Liver (tissue), 9 donors: ENCODE data around the gene ADRA1B. TPM values are rescaled to one million over a fixed set of nuclear protein-coding genes. Genes with fewer than 3 reads are reported as not detected.

Experiments
- DNase-seq: peaks from one replicate; pipeline ENCODE4 v3.0.0-alpha.2; 2017; ENCODE audit warnings: low spot score
- H3K27ac ChIP-seq, 2 donors: one replicate each; pipeline ENCODE4 v1.7.0; 2013; ENCODE audit warnings: inconsistent platforms in 2 of 2, low read length in 2 of 2, control low read depth in 1 of 2, low read depth in 1 of 2, mild to moderate bottlenecking in 1 of 2
- H3K27me3 ChIP-seq, 4 donors: one replicate each; pipeline versions ENCODE4 v1.6.1 to v1.7.0; 2013; ENCODE audit warnings: low read length in 3 of 4, inconsistent platforms in 1 of 4, mild to moderate bottlenecking in 1 of 4, moderate library complexity in 1 of 4; ENCODE audit not compliant: control insufficient read depth in 4 of 4, insufficient read depth in 4 of 4
- H3K36me3 ChIP-seq, 4 donors: one replicate each; pipeline versions ENCODE4 v1.6.1 to v1.7.0; 2013; ENCODE audit warnings: low read length in 3 of 4, mild to moderate bottlenecking in 3 of 4, low read depth in 1 of 4, moderate library complexity in 1 of 4; ENCODE audit not compliant: control insufficient read depth in 4 of 4, insufficient read depth in 3 of 4
- H3K4me1 ChIP-seq, 4 donors: one replicate each; pipeline versions ENCODE4 v1.6.1 to v1.7.0; 2013; ENCODE audit warnings: low read length in 3 of 4, mild to moderate bottlenecking in 3 of 4, moderate library complexity in 1 of 4; ENCODE audit not compliant: control insufficient read depth in 4 of 4, insufficient read depth in 4 of 4
- H3K4me3 ChIP-seq, 3 donors: one replicate each; pipeline versions ENCODE4 v1.6.1 to v1.7.0; 2013; ENCODE audit warnings: low read length in 3 of 3, control low read depth in 1 of 3, low read depth in 1 of 3, mild to moderate bottlenecking in 1 of 3
- H3K9ac ChIP-seq, 2 donors: one replicate each; pipeline ENCODE4 v1.7.0; 2013; ENCODE audit warnings: low read length in 2 of 2, mild to moderate bottlenecking in 2 of 2, moderate library complexity in 2 of 2, control low read depth in 1 of 2, low read depth in 1 of 2
- H3K9me3 ChIP-seq, 4 donors: one replicate each; pipeline versions ENCODE4 v1.6.1 to v1.7.0; 2013; ENCODE audit warnings: low read length in 3 of 4; ENCODE audit not compliant: control insufficient read depth in 4 of 4
- EGR1 ChIP-seq, 2 donors: IDR thresholded peaks; 2 replicates each; pipeline ENCODE4 v1.6.1; 2016 to 2018; ENCODE audit warnings: antibody characterized with exemption in 2 of 2, low read depth in 2 of 2
- GABPA ChIP-seq, 2 donors: IDR thresholded peaks in 1 of 2; conservative IDR thresholded peaks in 1 of 2; 2 replicates each; pipeline ENCODE4 v1.6.1; 2016; ENCODE audit warnings: antibody characterized with exemption in 2 of 2, mild to moderate bottlenecking in 1 of 2, moderate library complexity in 1 of 2
- HNF4A ChIP-seq, 2 donors: conservative IDR thresholded peaks; 2 replicates each; pipeline ENCODE4 v1.6.1; 2016; ENCODE audit warnings: antibody characterized with exemption in 2 of 2, mild to moderate bottlenecking in 2 of 2
- HNF4G ChIP-seq: IDR thresholded peaks from 2 replicates; pipeline ENCODE4 v1.6.1; 2016; ENCODE audit warnings: antibody characterized with exemption
- JUND ChIP-seq, 2 donors: IDR thresholded peaks; 2 replicates each; pipeline ENCODE4 v1.6.1; 2016; ENCODE audit warnings: antibody characterized with exemption in 2 of 2
- RAD21 ChIP-seq, 2 donors: IDR thresholded peaks; 2 replicates each; pipeline ENCODE4 v1.6.1; 2016; ENCODE audit warnings: antibody characterized with exemption in 2 of 2, mild to moderate bottlenecking in 2 of 2
- RXRA ChIP-seq, 2 donors: IDR thresholded peaks; 2 replicates each; pipeline ENCODE4 v1.6.1; 2017 to 2018; ENCODE audit warnings: antibody characterized with exemption in 2 of 2, mild to moderate bottlenecking in 1 of 2
- SP1 ChIP-seq: IDR thresholded peaks from 2 replicates; pipeline ENCODE4 v1.6.1; 2018; ENCODE audit warnings: antibody characterized with exemption, mild to moderate bottlenecking
- WGBS: extraction: QIAGEN DNeasy Blood & Tissue Kit; methylation state at CpG from one replicate; pipeline ENCODE4 v1.1.7; 2013; 5-methylcytosine and 5-hydroxymethylcytosine counted together
- polyA plus RNA-seq, 2 donors: library from polyadenylated mRNA; stranded (reverse) in 1 of 2; unstranded in 1 of 2; fragments of 200-250 nt in 1 of 2; fragments of >200 nt in 1 of 2; fragmentation: Nextera tagmentation in 1 of 2; extraction: Ambion mirVana in 1 of 2; gene quantifications; one replicate each; pipeline versions ENCODE4 v1.2.1 to v1.2.3, GENCODE V29; 2013 to 2015
- total RNA-seq, 2 donors: library from RNA; depleted of rRNA; stranded (reverse); fragments of >200 nt; gene quantifications; one replicate each; pipeline ENCODE4 v1.2.3, GENCODE V29; 2014
- TF ChIP-seq, protein P1 (sequence below): IDR thresholded peaks from 2 replicates; pipeline ENCODE4 v1.6.1; 2016; ENCODE audit warnings: antibody characterized with exemption, mild to moderate bottlenecking
- TF ChIP-seq, protein P2 (sequence below): IDR thresholded peaks from 2 replicates; pipeline ENCODE4 v1.6.1; 2016; ENCODE audit warnings: antibody characterized with exemption
- TF ChIP-seq, protein P3 (sequence below): IDR thresholded peaks from 2 replicates; pipeline ENCODE4 v1.6.1; 2016; ENCODE audit warnings: antibody characterized with exemption
- TF ChIP-seq, protein P4 (sequence below): IDR thresholded peaks from 2 replicates; pipeline ENCODE4 v1.6.1; 2016; ENCODE audit warnings: antibody characterized with exemption
- TF ChIP-seq, protein P5 (sequence below): fragments of 150-350 bp; IDR thresholded peaks from 2 replicates; pipeline ENCODE4 v1.5.1; 2017; ENCODE audit warnings: improper control_type of control experiment, low read depth, low read length; ENCODE audit not compliant: missing input control
- donor health status: healthy.
- donor health status: healthy.
- donor health status: healthy.
- donor health status: healthy.
- donor health status: healthy.

The ADRA1B gene
- total and polyA plus RNA-seq, 4 donors = 0.70 to 13.1 (median 8.2) TPM

DNA sequence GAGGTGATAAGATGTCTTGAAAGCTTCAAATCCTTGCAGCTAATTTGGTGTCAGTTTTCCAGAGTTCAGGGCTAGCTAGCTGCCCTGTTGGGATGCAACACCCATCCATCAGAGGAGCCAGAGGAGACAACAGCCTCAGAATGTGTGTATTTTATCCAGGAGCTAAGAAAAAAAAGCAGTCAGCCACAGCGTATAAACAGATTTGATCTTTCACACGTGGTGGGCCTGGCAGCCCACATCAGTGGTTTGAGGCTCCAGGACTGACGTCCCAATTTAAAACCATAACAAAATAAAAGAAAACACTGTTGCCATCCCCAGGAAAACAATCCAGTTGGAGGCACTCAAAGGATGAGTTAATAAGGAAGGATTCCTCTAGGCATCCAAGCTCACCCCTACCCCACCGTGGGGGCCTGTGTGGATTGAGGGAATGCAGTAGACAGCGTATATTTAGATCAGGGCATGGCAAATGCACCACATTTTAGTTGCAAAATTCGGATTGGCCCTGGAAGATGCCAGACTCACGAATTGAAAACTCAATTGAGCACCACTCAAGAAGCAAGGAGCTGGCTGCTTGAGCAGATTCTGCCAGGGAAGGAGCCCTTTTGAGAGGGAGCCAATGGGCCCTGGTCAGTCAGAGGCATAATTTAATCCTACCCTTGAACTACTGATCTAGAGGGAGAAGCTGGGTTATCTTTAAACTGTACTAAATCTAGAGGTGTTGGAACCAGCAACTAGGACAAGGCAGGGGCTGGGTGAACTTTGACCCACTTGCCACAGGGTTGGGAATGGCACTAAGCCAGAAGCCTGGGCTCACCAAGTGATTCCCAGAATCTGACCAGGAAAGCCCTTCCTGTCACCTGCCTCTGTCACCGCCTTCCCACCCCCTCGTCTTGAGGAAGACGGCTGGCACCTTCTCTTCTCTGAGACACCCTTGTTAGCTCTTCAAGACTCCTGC lies 17.5 kb downstream of the ADRA1B start:
- Histone ChIP-seq H3K27ac (peak overlapping the region in 1 of 2 donors; percentile 5), H3K36me3 (no peaks in the 10 kb centered on the region), H3K9ac (no peak overlapping the region), H3K4me3 (no peak overlapping the region), H3K9me3 (no peaks in the 10 kb centered on the region), H3K27me3 (no peaks in the 10 kb centered on the region), H3K4me1 (peaks cover 2 to 15% (median 5%) of the 10 kb centered on the region in 4 donors)
- TF ChIP-seq, protein P1, sequence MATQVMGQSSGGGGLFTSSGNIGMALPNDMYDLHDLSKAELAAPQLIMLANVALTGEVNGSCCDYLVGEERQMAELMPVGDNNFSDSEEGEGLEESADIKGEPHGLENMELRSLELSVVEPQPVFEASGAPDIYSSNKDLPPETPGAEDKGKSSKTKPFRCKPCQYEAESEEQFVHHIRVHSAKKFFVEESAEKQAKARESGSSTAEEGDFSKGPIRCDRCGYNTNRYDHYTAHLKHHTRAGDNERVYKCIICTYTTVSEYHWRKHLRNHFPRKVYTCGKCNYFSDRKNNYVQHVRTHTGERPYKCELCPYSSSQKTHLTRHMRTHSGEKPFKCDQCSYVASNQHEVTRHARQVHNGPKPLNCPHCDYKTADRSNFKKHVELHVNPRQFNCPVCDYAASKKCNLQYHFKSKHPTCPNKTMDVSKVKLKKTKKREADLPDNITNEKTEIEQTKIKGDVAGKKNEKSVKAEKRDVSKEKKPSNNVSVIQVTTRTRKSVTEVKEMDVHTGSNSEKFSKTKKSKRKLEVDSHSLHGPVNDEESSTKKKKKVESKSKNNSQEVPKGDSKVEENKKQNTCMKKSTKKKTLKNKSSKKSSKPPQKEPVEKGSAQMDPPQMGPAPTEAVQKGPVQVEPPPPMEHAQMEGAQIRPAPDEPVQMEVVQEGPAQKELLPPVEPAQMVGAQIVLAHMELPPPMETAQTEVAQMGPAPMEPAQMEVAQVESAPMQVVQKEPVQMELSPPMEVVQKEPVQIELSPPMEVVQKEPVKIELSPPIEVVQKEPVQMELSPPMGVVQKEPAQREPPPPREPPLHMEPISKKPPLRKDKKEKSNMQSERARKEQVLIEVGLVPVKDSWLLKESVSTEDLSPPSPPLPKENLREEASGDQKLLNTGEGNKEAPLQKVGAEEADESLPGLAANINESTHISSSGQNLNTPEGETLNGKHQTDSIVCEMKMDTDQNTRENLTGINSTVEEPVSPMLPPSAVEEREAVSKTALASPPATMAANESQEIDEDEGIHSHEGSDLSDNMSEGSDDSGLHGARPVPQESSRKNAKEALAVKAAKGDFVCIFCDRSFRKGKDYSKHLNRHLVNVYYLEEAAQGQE = no peak
- TF ChIP-seq HNF4A (conservative IDR thresholded peaks at IDR 0.05) = peak; percentile 38 to 42
- TF ChIP-seq SP1 = peak; percentile 40
- TF ChIP-seq, protein P2, sequence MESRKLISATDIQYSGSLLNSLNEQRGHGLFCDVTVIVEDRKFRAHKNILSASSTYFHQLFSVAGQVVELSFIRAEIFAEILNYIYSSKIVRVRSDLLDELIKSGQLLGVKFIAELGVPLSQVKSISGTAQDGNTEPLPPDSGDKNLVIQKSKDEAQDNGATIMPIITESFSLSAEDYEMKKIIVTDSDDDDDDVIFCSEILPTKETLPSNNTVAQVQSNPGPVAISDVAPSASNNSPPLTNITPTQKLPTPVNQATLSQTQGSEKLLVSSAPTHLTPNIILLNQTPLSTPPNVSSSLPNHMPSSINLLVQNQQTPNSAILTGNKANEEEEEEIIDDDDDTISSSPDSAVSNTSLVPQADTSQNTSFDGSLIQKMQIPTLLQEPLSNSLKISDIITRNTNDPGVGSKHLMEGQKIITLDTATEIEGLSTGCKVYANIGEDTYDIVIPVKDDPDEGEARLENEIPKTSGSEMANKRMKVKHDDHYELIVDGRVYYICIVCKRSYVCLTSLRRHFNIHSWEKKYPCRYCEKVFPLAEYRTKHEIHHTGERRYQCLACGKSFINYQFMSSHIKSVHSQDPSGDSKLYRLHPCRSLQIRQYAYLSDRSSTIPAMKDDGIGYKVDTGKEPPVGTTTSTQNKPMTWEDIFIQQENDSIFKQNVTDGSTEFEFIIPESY = no peak
- TF ChIP-seq, protein P3, sequence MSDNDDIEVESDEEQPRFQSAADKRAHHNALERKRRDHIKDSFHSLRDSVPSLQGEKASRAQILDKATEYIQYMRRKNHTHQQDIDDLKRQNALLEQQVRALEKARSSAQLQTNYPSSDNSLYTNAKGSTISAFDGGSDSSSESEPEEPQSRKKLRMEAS = no peak
- TF ChIP-seq RXRA (IDR thresholded peaks at IDR 0.05) = peak; percentile 66 to 72
- no peak for TF ChIP-seq EGR1 (IDR thresholded peaks at IDR 0.05; ENCODE audit: low read depth in 2 of 2)
- TF ChIP-seq, protein P4, sequence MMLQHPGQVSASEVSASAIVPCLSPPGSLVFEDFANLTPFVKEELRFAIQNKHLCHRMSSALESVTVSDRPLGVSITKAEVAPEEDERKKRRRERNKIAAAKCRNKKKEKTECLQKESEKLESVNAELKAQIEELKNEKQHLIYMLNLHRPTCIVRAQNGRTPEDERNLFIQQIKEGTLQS = no peak
- no peak for DNase-seq
- 66% methylated on average over 10 of the region's 10 CpGs for WGBS

DNA sequence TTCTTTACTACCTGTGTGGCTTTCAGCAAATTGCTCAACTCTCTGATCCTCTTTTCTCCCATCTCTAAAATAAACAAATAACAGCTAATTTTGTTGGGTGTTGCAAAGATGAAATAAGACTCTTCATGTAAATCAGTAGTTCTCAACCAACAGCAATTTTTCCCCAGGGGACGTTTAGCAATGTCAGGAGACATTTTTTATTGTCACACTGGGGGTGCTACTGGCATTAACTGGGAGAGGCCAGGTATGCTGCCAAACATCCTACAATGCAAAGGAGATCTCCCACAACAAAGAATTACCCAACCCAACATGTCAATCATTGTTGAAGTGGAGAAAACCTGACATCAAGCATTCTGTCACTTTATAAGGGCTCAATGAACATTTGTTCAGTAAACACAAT lies 19.7 kb downstream of the ADRA1B start:
- no peaks in the 10 kb centered on the region for H3K27me3 ChIP-seq
- WGBS = 79% methylated on average over 1 of the region's 1 CpG
- no peak overlapping the region for H3K9ac ChIP-seq
- no peaks in the 10 kb centered on the region for H3K9me3 ChIP-seq
- DNase-seq = no peak
- TF ChIP-seq GABPA (IDR thresholded peaks at IDR 0.05 in 1 of 2, conservative IDR thresholded peaks at IDR 0.05 in 1 of 2) = no peak
- TF ChIP-seq, protein P1 = no peak
- TF ChIP-seq, protein P5, sequence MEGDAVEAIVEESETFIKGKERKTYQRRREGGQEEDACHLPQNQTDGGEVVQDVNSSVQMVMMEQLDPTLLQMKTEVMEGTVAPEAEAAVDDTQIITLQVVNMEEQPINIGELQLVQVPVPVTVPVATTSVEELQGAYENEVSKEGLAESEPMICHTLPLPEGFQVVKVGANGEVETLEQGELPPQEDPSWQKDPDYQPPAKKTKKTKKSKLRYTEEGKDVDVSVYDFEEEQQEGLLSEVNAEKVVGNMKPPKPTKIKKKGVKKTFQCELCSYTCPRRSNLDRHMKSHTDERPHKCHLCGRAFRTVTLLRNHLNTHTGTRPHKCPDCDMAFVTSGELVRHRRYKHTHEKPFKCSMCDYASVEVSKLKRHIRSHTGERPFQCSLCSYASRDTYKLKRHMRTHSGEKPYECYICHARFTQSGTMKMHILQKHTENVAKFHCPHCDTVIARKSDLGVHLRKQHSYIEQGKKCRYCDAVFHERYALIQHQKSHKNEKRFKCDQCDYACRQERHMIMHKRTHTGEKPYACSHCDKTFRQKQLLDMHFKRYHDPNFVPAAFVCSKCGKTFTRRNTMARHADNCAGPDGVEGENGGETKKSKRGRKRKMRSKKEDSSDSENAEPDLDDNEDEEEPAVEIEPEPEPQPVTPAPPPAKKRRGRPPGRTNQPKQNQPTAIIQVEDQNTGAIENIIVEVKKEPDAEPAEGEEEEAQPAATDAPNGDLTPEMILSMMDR = no peak
- no peak for TF ChIP-seq SP1
- no peak for TF ChIP-seq RAD21 (IDR thresholded peaks at IDR 0.05)
- TF ChIP-seq, protein P4 = no peak
- TF ChIP-seq JUND (IDR thresholded peaks at IDR 0.05) = no peak
- TF ChIP-seq, protein P3 = no peak
- TF ChIP-seq HNF4G = no peak
- TF ChIP-seq, protein P2 = no peak
- no peaks in the 10 kb centered on the region for H3K36me3 ChIP-seq
- H3K4me3 ChIP-seq = no peak overlapping the region
- peaks cover 2 to 15% (median 5%) of the 10 kb centered on the region in 4 donors for H3K4me1 ChIP-seq
- H3K27ac ChIP-seq = no peak overlapping the region
